ENCODE measurements around the gene GJB6. TPM values are rescaled to one million over a fixed set of nuclear protein-coding genes. Genes with fewer than 3 reads are reported as not detected.

GJB6 gene
- total and polyA plus RNA-seq, 4 donors, result 0.86 TPM; not detected in 3

- H3K27me3 ChIP-seq (ENCODE audit: control insufficient read depth in 3 of 3, insufficient read depth in 3 of 3, low read length in 2 of 3), result peaks cover 0 to 3% (median 0%) of the 10 kb centered on the region in 3 donors
- ATAC-seq (ENCODE audit: insufficient read depth, low FRiP score) (no peak), DNase-seq (no peak)
- H3K9ac ChIP-seq (ENCODE audit: insufficient read depth in 1 of 2, low read length in 2 of 2), result no peak overlapping the region
- no peak overlapping the region for H3K4me3 ChIP-seq
- TF ChIP-seq CTCF (IDR thresholded peaks at IDR 0.05; ENCODE audit: control extremely low read depth, extremely low read depth), result no peak
- H3K9me3 ChIP-seq (ENCODE audit: control insufficient read depth in 4 of 4, insufficient read depth in 3 of 4, low read length in 3 of 4), result no peaks in the 10 kb centered on the region
- 92% methylated on average over 5 of the region's 5 CpGs for WGBS, 2 donors
- no peak overlapping the region for H3K27ac ChIP-seq (ENCODE audit: low read depth in 1 of 2, low read length in 1 of 2)
- no peaks in the 10 kb centered on the region for H3K4me1 ChIP-seq (ENCODE audit: control insufficient read depth in 5 of 5, insufficient read depth in 5 of 5, low read length in 5 of 5)
- no peaks in the 10 kb centered on the region for H3K36me3 ChIP-seq (ENCODE audit: control insufficient read depth in 4 of 4, insufficient read depth in 4 of 4, low read length in 4 of 4)
Measured at GRCh38 chr13:20249913-20250312, 17.8 kb upstream of the GJB6 start.

GRCh38 chr13:20247963-20248362, 15.8 kb upstream of the GJB6 start:
- H3K27me3 ChIP-seq (ENCODE audit: control insufficient read depth in 3 of 3, insufficient read depth in 3 of 3, low read length in 2 of 3), result peaks cover 0 to 3% (median 0%) of the 10 kb centered on the region in 3 donors
- DNase-seq, result no peak
- no peaks in the 10 kb centered on the region for H3K36me3 ChIP-seq (ENCODE audit: control insufficient read depth in 4 of 4, insufficient read depth in 4 of 4, low read length in 4 of 4)
- no peak for TF ChIP-seq CTCF (IDR thresholded peaks at IDR 0.05; ENCODE audit: control extremely low read depth, extremely low read depth)
- H3K4me3 ChIP-seq, result no peak overlapping the region
- no peaks in the 10 kb centered on the region for H3K9me3 ChIP-seq (ENCODE audit: control insufficient read depth in 4 of 4, insufficient read depth in 3 of 4, low read length in 3 of 4)
- no peak for ATAC-seq (ENCODE audit: insufficient read depth, low FRiP score)
- H3K27ac ChIP-seq (ENCODE audit: low read depth in 1 of 2, low read length in 1 of 2), result no peak overlapping the region
- H3K9ac ChIP-seq (ENCODE audit: insufficient read depth in 1 of 2, low read length in 2 of 2), result no peak overlapping the region
- 86 to 92% methylated on average over 10 of the region's 10 CpGs for WGBS, 2 donors
- no peaks in the 10 kb centered on the region for H3K4me1 ChIP-seq (ENCODE audit: control insufficient read depth in 5 of 5, insufficient read depth in 5 of 5, low read length in 5 of 5)

- DNase-seq, result no peak
- no peak for TF ChIP-seq CTCF (IDR thresholded peaks at IDR 0.05; ENCODE audit: control extremely low read depth, extremely low read depth)
- Histone ChIP-seq H3K36me3 (ENCODE audit: control insufficient read depth in 4 of 4, insufficient read depth in 4 of 4, low read length in 4 of 4) (no peaks in the 10 kb centered on the region), H3K9me3 (ENCODE audit: control insufficient read depth in 4 of 4, insufficient read depth in 3 of 4, low read length in 3 of 4) (no peaks in the 10 kb centered on the region), H3K9ac (ENCODE audit: insufficient read depth in 1 of 2, low read length in 2 of 2) (no peak overlapping the region), H3K27me3 (ENCODE audit: control insufficient read depth in 3 of 3, insufficient read depth in 3 of 3, low read length in 2 of 3) (peaks cover 0 to 3% (median 0%) of the 10 kb centered on the region in 3 donors), H3K27ac (ENCODE audit: low read depth in 1 of 2, low read length in 1 of 2) (no peak overlapping the region), H3K4me1 (ENCODE audit: control insufficient read depth in 5 of 5, insufficient read depth in 5 of 5, low read length in 5 of 5) (no peaks in the 10 kb centered on the region), H3K4me3 (no peak overlapping the region)
- no peak for ATAC-seq (ENCODE audit: insufficient read depth, low FRiP score)
- WGBS, 2 donors, result 59 to 70% methylated on average over 14 of the region's 14 CpGs
Measured at GRCh38 chr13:20247403-20247802, 15.3 kb upstream of the GJB6 start.

- Histone ChIP-seq H3K4me1 (ENCODE audit: control insufficient read depth in 5 of 5, insufficient read depth in 5 of 5, low read length in 5 of 5) (no peaks in the 10 kb centered on the region), H3K9me3 (ENCODE audit: control insufficient read depth in 4 of 4, insufficient read depth in 3 of 4, low read length in 3 of 4) (no peaks in the 10 kb centered on the region), H3K27me3 (ENCODE audit: control insufficient read depth in 3 of 3, insufficient read depth in 3 of 3, low read length in 2 of 3) (peaks cover 0 to 2% (median 0%) of the 10 kb centered on the region in 3 donors), H3K27ac (ENCODE audit: low read depth in 1 of 2, low read length in 1 of 2) (no peak overlapping the region), H3K4me3 (no peak overlapping the region), H3K9ac (ENCODE audit: insufficient read depth in 1 of 2, low read length in 2 of 2) (no peak overlapping the region), H3K36me3 (ENCODE audit: control insufficient read depth in 4 of 4, insufficient read depth in 4 of 4, low read length in 4 of 4) (no peaks in the 10 kb centered on the region)
- TF ChIP-seq CTCF (IDR thresholded peaks at IDR 0.05; ENCODE audit: control extremely low read depth, extremely low read depth), result no peak
- 65 to 84% methylated on average over 2 of the region's 2 CpGs for WGBS, 2 donors
- ATAC-seq (ENCODE audit: insufficient read depth, low FRiP score), result no peak
- DNase-seq, result no peak
Measured at GRCh38 chr13:20241593-20241992, 9.5 kb upstream of the GJB6 start.

Measured in lung (tissue), 12 donors.